Activated CD8-positive, alpha-beta memory T cell treated with anti-CD3 and anti-CD28 coated beads, Interleukin-2, amount 50 U/mL, for 24 hours (primary cell): Measurements from ENCODE around the gene FAM234A.
"Not testable (repeated sequence)": the region's sequence is repeated elsewhere in the genome, so short reads cannot be mapped to it uniquely, and the experiment has no call there.

Experiments
- DNase-seq: peaks from one replicate; pipeline ENCODE4 v3.0.0-alpha.2; 2020; ENCODE audit errors: extremely low read depth

The FAM234A gene

DNA sequence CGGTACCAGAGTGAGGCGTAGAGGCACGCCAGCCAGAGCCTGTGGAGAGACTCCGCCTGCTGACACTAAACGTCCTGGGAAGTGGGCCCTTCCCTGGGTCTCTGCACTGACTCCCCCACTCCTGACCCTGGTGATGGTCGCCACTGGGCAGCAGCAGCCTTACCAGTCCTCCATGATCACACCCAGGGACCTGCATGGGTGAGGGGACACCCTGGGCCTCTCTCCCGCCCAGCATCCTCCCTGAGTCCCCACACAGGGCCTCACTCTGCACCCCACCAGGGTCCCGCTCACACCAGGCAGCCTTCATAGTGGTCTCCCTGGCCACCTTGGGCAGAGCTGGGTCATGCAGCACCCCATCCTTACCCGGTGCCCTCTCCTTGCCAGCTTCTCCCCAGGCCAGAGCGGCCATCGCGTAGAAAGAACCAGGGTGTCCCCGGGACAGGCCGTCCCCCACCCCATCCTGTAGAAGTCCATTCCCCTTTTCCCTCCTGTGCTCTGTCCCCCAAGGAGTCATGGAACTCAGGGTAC is 30.4 kb downstream of the FAM234A start:
- no peak for DNase-seq

DNA sequence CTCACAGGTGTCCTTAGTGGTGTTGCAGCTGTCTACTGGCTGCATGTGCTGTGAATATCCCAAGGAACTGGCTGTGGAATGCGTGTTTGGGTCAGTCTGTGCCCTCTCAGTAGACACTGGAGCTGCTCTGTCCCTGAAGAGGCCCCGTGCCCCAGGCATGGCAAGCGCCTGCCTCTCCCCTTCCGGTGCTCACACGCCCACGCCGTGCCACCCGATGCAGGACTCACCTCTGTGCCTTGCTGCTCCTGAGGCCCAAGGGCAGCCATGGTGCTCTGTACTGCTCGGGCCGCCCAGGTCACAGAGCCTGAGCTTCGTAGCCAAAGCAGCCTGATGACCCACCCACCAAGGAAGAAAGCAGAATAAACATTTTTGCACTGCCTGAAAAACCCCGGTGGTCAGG is 31.1 kb downstream of the FAM234A start:
- DNase-seq = no peak

DNA sequence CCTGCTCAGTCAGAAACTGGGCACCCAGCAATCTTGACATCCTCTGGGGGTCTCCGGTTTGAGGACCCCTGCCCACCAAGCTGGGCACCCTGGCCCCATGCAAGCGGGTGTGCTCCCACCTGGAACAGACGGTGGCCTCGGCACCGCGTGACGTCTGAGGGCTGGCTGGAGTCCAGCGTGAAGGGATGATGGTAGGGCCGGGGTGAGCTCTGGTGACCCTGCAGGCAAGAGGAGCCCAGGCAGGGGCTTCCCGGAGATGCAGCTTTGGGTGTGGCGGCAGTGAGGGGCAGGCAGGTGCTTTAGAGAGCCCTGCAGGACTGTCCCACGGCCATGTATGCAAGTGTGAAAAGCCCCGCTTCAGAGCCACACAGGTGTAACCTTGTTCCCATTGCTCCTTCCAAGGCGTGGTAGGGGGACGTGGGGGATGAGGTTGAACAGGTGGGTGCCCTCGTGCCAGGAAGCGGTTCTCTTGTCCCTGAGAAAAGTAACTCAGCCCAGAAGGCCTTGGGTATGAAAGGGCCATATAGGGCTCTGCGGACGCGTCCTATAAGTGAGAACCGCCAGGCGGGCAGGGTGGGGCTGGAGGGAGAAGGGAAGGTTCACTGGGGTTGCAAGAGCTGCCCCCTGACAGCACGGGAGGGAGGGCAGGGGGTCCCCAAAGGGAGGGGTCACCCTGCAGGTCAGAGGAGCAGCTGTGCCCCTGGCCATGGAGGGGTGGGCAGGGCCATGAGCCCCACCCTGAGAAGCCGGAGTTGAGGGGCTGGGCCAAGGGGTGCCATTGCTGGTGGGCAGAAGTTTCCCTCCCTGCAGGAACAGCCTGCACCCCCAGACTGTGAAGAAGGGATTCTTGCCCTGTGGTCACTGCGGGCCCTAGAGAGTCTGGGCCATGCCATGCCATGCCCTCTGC is 31.9 kb downstream of the FAM234A start:
- DNase-seq = no peak

DNA sequence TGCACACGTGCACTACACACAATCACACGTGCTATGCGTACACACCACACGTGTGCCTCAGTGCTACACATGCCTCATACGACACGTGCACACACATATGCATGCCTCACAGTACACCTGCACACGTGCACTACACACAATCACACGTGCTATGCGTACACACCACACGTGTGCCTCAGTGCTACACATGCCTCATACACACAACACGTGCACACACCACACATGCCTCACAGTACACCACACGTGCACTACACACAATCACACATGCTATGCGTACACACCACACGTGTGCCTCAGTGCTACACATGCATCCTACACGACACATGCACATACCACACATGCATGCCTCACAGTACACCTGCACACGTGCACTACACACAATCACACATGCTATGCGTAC is 32.9 kb downstream of the FAM234A start:
- not testable (repeated sequence) for DNase-seq

DNA sequence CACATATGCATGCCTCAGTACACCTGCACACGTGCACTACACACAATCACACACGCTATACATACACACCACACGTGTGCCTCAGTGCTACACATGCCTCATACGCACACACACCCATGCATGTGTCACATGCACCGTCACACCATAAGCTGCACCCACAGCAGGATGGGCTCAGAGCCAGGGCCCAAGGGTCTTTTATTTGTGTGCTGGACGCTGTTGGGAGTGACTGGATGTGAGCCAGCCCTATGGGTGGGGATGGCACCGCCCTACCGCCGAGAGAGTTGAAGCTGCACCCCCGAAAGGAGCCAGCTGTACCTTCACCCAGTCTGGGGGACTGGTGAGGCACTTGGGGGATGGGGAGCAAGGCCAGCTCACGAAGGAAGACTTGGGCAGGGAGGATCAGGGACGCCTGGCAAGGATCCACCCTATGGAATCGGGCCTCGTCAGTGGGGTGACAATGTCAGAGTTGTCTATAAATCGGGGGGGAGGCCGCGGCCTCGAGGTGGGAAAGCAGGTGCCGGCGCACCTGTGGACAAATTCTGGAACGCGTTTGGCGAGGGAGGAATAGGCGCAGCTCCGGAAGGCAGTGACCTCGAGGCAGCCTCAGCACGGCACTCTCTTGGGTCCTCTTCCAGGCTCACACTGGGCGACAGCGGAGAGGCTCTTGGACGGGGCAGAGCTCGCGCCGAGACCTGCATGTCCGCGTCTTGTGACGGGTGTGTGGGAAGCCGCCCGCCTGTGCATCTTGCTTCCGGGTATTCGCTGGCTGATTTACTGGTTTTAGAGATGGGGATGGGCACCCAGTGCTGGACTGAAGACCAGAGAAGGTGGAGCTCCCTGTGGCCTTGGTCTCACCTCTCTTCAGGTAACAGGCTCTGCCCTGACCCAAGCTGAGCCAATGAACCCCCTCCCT is 33.8 kb downstream of the FAM234A start:
- DNase-seq = no peak

DNA sequence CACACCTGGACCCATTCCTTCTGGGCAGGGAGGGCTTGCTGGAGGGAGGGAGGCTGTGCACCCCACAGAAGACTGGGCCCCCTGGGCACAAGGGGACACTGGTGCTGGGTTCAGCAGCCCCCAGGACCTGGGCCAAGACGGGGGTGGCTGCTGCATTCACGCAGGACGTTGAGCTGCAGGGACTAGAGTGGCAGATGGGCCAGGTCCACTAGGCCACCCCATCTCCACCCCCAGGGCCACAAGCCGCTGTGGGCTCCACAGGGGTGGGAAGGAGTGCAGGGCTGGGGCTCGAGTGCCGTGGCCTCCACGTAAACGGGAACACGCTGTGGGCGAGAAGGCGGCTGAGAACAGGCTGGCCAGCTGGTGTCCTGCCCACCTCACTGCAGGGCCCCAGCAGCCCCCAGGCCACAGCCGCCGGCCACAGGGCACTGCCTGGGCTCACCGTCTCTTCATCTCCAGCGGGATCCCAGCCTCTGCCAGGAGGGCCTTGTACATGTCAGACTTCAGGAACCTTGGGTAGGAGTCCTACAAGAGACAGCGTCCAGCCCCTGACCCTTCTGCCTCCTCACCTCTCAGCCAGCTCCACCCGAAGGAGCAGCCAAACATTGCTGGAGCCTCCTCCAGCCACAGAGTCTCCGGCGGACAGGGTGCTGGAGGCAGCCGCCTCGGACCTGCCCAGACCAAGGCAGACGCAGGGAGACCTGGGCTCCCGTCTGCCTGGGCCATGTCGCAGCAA is 34.6 kb downstream of the FAM234A start:
- no peak for DNase-seq

DNA sequence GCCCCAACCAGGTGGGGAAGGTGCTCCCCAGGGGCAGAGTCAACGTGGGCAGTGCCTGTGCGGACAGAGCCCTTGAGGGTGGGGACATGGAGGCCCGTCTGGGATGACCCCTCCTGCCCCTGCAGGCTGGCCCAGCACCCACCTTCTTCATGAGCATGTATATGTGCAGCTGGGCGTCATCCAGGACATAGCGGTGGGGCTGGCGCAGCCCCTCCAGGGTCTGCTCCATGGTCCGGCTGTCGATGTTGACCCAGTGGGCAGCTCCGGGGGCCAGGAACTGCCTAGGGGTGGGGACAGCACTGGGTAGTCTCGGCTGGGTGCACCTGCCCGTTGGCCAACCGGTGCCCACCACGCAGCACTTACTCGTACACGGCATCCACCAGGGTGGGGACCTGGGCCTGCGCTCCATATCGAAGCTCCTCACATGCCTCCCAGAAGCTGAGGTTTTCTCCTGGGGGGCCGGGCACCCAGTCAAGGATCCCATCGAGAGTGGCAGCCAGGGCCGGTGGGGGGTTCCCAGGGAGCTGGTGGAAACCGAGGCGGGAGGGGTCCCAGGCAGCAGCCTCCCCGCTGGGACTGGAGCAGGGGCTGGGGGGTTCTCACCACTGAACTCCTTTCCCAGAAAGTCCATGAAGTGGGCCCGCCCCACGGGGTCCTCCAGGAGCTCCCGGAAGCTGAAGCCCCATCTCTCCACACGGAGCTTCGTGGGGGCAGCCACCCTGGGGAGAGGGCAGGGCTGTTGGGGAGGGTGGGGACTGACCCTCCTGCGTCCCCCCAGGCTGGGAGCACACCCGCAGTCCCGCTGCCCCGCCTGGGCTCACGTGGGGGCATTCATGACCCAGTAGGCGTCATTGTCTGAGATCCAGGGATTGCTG is 36.0 kb downstream of the FAM234A start:
- DNase-seq = no peak

DNA sequence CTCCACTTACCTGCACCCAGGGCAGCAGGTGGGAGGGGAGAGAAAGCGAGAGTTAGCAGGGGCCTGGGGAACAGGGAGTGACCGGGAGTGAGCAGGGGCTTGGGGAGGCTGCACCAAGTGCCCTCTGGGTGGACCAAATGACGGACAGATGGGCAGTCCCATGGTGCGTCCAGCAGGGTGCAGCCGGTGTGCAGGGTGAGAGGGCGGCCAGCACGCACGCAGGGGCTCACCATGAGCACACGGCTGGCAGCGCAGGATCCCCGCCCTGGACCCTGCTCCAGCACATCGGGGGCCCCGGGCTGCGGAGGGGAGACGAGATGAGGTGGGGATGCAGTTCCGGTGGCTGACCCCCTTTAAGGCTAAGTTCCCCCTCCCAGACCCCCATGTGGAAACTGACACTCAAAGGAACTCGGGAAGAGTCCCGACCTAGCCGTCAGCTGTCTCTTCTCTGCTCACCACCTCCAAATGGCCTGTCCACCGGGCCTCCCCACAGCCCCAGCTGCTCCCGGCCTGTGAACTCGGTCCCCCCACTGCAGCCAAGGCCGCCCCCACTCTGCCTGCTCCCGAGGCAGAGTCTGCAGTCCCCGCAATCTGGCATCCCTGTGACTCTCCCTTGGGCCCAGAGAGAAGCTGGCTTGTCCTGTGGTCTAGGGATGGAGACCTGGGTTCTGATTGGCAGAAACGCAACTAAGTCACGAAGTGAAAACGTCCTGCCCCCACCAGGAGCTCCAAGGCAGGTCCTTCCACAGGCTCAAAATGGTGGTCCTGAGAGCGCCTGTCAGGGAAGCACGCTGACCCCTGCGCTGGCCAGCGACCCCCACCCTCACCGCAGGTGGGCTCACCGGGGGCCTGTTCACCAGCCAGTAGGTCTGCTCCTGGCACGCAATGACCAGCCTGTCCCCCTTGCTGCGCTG is 38.3 kb downstream of the FAM234A start:
- no peak for DNase-seq

DNA sequence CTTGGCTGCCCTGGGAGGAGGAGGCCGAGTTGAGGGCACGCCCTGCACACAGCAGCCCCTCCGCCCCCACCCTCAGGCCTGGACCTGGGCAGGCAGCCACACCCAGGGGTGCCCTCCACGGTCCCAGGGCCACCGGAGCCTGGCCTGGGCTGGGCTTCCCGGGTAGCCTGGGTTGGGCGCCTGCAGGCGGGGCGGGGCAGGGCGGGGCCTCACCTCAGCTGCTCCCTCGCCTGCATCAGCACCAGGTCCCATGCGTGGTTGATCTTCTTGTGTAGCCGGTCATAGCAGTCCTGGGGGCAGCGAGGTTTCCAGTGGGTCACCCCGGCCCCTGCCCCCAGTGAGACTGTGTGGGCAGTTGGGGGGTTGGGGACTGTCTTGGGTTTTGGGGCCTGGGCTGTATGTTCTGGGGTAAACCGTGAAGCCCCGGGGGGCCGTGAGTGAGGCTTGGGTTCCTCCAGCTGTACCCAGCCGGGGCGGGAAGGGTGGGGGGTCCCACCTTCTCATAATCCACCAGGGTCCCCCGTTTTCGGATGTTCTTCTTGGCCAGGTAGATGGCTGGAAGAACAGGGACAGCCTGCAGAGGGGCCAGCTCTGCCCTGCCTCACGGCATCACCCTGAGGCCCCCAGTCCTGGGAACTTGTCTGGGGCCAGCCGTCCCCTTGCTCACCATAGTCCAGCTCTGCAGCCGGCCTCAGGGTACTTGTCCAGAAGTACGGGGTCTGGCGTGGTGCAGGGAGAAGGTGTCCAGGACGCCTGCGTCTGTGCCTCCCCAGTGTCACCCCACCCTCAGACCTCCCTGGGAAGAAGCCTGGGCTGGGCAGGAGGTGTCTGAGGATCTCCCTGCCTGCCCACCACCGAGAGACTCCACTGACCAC is 39.2 kb downstream of the FAM234A start:
- no peak for DNase-seq

DNA sequence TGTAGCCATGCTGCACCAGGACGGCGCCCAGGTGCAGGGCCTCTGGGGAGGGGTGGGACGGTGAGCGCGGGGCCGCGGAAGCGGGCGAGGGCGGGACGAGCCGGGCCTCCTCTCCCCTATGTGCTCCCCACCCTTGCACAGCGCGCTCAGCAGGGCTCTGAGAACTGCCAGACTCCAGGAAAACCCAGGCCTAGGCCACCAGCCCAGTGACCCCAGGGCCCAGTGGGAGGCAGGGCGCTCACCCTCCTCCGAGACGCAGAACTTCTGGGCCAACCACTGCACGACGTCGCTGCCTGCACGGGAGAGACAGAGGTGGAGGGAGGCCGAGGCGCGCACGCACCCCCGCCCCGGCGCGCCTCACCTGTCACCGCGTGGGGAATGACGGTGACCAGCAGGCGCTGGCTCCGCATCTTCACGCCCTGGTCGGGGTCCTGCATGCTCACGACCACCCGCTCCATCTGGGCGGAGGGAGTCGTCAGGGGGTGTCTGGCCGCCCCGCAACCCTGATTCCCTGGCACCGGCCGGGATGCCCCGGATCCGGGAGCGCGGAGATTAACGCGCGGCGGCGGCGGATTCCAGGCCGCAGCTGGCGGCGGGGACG is 40.5 kb downstream of the FAM234A start:
- no peak for DNase-seq

DNA sequence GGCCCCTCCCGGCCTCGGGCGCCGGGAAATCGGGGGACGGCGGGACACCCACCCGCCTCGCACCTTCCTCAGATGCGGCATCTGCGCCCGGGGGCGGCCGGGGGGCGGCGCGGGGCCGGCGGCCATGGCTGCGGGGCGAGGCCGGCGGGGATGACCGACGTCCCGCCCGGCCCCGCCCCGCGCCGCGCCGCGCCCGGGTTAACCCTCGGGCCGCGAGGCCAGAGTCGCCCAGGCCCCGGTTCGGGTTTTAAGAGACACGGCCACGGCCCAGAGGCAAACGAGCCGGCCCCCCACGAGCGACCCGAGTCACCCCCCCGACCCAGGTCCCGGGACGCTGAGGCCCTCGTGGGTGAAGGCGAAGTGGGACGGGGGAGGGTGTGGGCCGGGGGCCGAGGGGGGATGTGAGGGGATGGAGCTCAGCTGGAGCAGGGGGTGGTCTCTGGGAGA is 41.2 kb downstream of the FAM234A start, which contains the start of gene RGS11:
Gene RGS11, minus strand, starts transcription at position 159 of the 447 bp plus-strand sequence. Its CDS starts 33 bp downstream, at position 126.
- no peak for DNase-seq

DNA sequence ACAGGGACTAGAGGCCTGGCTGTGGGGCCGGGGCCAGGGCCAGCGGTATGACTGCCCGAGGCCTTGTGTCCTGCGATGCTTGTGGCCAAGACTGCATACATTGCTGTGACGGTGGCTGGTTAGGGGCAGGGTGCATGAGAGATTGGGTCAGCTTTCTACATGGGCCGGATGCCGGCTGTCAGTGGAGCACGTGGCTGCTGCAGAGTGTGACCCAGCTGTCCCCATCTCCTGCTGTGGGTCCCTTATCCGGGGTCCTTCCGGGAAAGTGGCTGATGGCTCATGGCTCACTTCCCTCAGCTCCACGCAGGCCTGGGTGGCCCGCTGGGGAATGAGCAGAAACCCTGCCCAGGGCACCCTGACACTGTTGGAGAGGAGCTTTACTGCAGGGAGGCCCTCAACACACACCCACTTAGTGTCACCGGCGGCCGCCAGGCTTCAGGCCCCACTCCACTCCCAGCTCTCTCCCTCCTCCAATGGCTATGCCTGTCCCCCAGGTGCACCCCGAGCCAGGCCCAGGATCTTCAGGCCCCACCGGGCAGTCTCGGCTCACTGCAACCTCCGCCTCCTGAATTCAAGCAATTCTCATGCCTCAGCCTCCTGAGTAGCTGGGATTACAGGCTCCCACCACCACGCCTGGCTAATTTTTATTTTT is 41.9 kb downstream of the FAM234A start:
- DNase-seq = no peak

DNA sequence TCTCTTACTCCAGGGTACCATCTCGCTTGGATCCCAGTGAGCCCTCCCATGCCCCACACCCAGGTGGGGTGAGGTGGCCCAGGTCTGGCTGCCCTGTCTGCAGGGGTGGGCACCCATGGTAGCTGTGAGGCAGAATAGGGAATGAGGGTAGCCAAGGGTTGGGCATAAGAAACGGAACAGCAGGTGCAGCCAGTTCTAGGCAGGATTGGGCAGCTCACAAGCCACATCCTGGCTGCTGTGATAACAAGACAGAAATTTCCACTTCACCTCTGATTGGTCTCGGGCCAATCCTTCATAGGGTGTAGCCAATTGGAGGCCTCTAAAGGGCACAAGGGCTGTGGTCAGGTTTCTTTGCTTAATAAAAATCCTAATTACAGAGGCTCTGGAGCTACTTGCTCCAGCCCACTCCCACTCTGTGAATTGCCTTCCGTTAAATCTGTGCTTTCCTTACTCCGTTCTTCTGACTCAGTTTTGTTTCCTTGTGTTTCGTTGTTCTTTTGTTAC is 44.3 kb downstream of the FAM234A start:
- DNase-seq = no peak

DNA sequence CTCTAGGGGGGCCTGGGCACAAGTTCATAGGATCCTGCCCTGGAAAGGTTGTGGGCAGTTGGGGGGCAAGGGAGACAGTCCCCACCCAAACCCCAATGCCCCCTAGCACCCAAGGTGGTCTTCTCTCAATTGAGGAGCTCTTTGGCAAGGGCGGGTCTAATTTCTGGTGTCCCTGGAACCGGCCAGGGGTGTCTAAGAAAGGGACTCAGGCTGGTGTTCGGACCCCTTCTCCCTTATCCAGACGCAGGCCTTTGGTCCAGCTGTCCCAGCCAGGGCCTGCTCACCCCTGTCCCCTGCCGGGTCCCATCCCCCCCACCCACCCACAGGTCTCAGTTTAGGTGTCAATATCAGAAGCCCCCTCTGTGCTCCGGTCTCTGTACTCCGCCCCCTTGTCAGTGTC is 44.9 kb downstream of the FAM234A start:
- DNase-seq = no peak

DNA sequence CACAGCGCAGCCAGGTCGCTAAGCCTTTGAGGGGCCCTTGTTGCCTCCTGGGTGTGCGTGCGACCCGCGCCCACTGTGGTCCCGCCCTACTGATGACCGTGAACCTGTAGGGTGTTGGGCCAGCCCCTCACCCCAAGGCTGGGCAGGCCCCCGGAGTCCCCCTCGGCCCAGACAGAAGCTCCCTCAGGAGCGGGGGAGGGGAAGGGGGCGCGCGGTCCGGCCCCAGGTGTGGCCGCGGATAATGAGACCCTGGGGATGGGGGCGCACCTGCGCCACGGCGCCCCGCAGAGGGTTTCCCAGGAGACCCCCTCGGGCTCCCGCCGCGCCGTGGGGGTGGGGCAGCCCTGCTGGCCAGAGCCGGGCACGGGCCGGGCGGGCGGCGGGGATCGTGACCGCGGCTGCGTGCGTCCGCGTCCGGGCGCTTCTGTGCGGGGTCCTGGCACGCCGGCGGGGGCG is 45.4 kb downstream of the FAM234A start:
- no peak for DNase-seq

DNA sequence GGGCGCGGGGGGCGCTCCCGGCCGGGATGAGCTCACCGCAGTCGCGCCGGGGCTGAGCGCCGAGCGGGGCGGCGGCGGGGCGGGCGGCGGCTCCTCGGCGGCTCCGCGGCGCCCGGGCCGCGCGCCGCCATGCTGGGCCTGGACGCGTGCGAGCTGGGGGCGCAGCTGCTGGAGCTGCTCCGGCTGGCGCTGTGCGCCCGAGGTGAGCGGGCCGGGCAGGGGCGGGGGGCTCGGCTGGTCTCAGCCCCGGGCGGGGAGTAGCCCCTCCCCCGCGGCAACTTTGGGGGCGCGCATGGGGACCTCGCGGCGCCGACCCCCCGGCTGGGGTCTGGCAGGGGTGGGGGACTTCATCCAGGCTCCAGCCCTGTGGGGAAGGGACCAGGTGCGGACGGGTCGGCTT is 45.9 kb downstream of the FAM234A start, which contains the start of gene ARHGDIG:
Gene ARHGDIG, plus strand, starts transcription at position 40 of the 400 bp plus-strand sequence. Its CDS starts 90 bp downstream, at position 130.
- no peak for DNase-seq
